NB4 (cell line): ENCODE results near the gene LRP1B.

Source experiments
- CTCF ChIP-seq: IDR thresholded peaks from one replicate; pipeline ENCODE4 v1.5.1; 2012; ENCODE audit warnings: low read depth, low read length
- MAX ChIP-seq: IDR thresholded peaks from 2 replicates; pipeline ENCODE4 v1.6.1; 2011; ENCODE audit warnings: low read depth, low read length
- POLR2A ChIP-seq: IDR thresholded peaks from 2 replicates; pipeline ENCODE4 v1.6.1; 2011; ENCODE audit warnings: mild to moderate bottlenecking; ENCODE audit not compliant: insufficient read length; ENCODE audit errors: extremely low read depth

GRCh38 chr2:141498561-141498960, 632.3 kb downstream of the LRP1B start:
- TF ChIP-seq POLR2A (no peak), CTCF (no peak), MAX (no peak)
